IMR-90 (cell line): ENCODE results near the gene PSD. TPM values are rescaled to one million over a fixed set of nuclear protein-coding genes. Genes with fewer than 3 reads are reported as not detected.

Experiments
- ATAC-seq: fragments of 200-7000 bp; cut with Tn5 transposase; 2 replicates; pipeline ENCODE4 v1.9.1; 2020; ENCODE audit warnings: low read depth, mild to moderate bottlenecking, moderate library complexity
- BruUV-seq: library from RNA; stranded (reverse); fragments of 400-500 nt; replicated peaks from 2 replicates; lab custom pipeline; 2021; lab: Mats Ljungman, UMichigan
- CTCF ChIA-PET: fragments of 300-600 bp; formaldehyde crosslinking; extraction: SDS; loops from one replicate; lab custom pipeline; 2021; ENCODE audit warnings: antibody characterized with exemption; lab: Yijun Ruan, JAX
- POLR2A ChIA-PET: fragments of 300-600 bp; sonication (Branson Sonifier 250); formaldehyde crosslinking; loops from one replicate; lab custom pipeline; 2022; ENCODE audit warnings: antibody characterized with exemption; ENCODE audit not compliant: unreplicated experiment; lab: Charles Lee
- DNase-seq: peaks from one replicate; pipeline ENCODE4 v3.0.0; 2013
- H2AFZ ChIP-seq: replicated peaks from 2 replicates; pipeline ENCODE3; 2013; ENCODE audit warnings: low read length, mild to moderate bottlenecking; ENCODE audit not compliant: poor library complexity
- H2AK5ac ChIP-seq: 2 replicates; pipeline ENCODE4 v1.6.1; 2013; ENCODE audit warnings: low read depth, low read length, inconsistent platforms
- H2AK9ac ChIP-seq: replicated peaks from 2 replicates; pipeline ENCODE3; 2013; ENCODE audit warnings: mild to moderate bottlenecking, low read depth, low read length, moderate library complexity; ENCODE audit not compliant: poor library complexity
- H2BK120ac ChIP-seq: 2 replicates; pipeline ENCODE4 v1.6.1; 2013; ENCODE audit warnings: low read depth, low read length, inconsistent platforms
- H2BK15ac ChIP-seq: 3 replicates; pipeline ENCODE4 v1.6.1; 2013; ENCODE audit warnings: low read depth, low read length, inconsistent platforms
- H2BK20ac ChIP-seq: 2 replicates; pipeline ENCODE4 v1.6.1; 2013; ENCODE audit warnings: low read depth, mild to moderate bottlenecking, inconsistent platforms, low read length, moderate library complexity
- H2BK5ac ChIP-seq: 2 replicates; pipeline ENCODE4 v1.6.1; 2013; ENCODE audit warnings: mild to moderate bottlenecking, low read depth, low read length, inconsistent platforms; ENCODE audit not compliant: poor library complexity, severe bottlenecking
- H3K14ac ChIP-seq: replicated peaks from 2 replicates; pipeline ENCODE4 v1.6.1; 2013; ENCODE audit warnings: low read depth, low read length, inconsistent platforms
- H3K18ac ChIP-seq: 2 replicates; pipeline ENCODE4 v1.6.1; 2013; ENCODE audit warnings: low read depth, low read length, control low read depth
- H3K23ac ChIP-seq: 2 replicates; pipeline ENCODE4 v1.6.1; 2013; ENCODE audit warnings: low read depth, low read length, inconsistent platforms
- H3K27ac ChIP-seq: 2 replicates; pipeline ENCODE4 v1.5.1; 2013; ENCODE audit warnings: mild to moderate bottlenecking, control low read depth, low read length; ENCODE audit not compliant: insufficient read depth
- H3K27me3 ChIP-seq: 2 replicates; pipeline ENCODE4 v1.6.1; 2013; ENCODE audit warnings: low read length; ENCODE audit not compliant: control insufficient read depth, insufficient read depth
- H3K36me3 ChIP-seq: 2 replicates; pipeline ENCODE4 v1.6.1; 2013; ENCODE audit warnings: low read length, mixed read lengths; ENCODE audit not compliant: control insufficient read depth, insufficient read depth
- H3K4ac ChIP-seq: 2 replicates; pipeline ENCODE4 v1.6.1; 2013; ENCODE audit warnings: low read depth, low read length, inconsistent platforms
- H3K4me1 ChIP-seq: 2 replicates; pipeline ENCODE4 v1.6.1; 2013; ENCODE audit warnings: low read length, mixed read lengths; ENCODE audit not compliant: control insufficient read depth, insufficient read depth
- H3K4me2 ChIP-seq: 2 replicates; pipeline ENCODE4 v1.6.1; 2013; ENCODE audit warnings: low read depth, mild to moderate bottlenecking, control low read depth, low read length, moderate library complexity
- H3K4me3 ChIP-seq: 2 replicates; pipeline ENCODE4 v1.5.1; 2013; ENCODE audit warnings: low read depth, mild to moderate bottlenecking, control low read depth, low read length, moderate library complexity; ENCODE audit not compliant: insufficient read depth
- H3K56ac ChIP-seq: 2 replicates; pipeline ENCODE4 v1.6.1; 2013; ENCODE audit warnings: low read length, inconsistent platforms; ENCODE audit not compliant: insufficient read depth; ENCODE audit errors: extremely low read depth
- H3K79me1 ChIP-seq, 2 experiments: 2 replicates each; pipeline ENCODE4 v1.6.1; 2013; ENCODE audit warnings: low read length in 2 of 2, inconsistent platforms in 1 of 2, low read depth in 1 of 2
- H3K9ac ChIP-seq: 2 replicates; pipeline ENCODE4 v1.6.1; 2013; ENCODE audit warnings: low read depth, low read length, control low read depth
- H3K9me1 ChIP-seq: 2 replicates; pipeline ENCODE4 v1.6.1; 2013; ENCODE audit warnings: low read length, inconsistent platforms; ENCODE audit not compliant: insufficient read depth
- H3K9me3 ChIP-seq: 2 replicates; pipeline ENCODE4 v1.6.1; 2013; ENCODE audit warnings: low read length; ENCODE audit not compliant: control insufficient read depth, insufficient read depth
- H4K20me1 ChIP-seq: 2 replicates; pipeline ENCODE4 v1.6.1; 2013; ENCODE audit warnings: low read length, inconsistent platforms; ENCODE audit not compliant: insufficient read depth
- H4K5ac ChIP-seq: 2 replicates; pipeline ENCODE4 v1.6.1; 2013; ENCODE audit warnings: mild to moderate bottlenecking, low read depth, low read length, control low read depth
- H4K8ac ChIP-seq, 2 experiments: 2 replicates each; pipeline ENCODE4 v1.6.1; 2013; ENCODE audit warnings: low read depth in 2 of 2, low read length in 2 of 2, control low read depth in 1 of 2, inconsistent platforms in 1 of 2
- H4K91ac ChIP-seq: 2 replicates; pipeline ENCODE4 v1.6.1; 2013; ENCODE audit warnings: low read depth, low read length, inconsistent platforms; ENCODE audit not compliant: insufficient read depth
- CEBPB ChIP-seq: IDR thresholded peaks from 2 replicates; pipeline ENCODE4 v1.6.1; 2012; ENCODE audit warnings: low read depth, low read length, improper control_type of control experiment
- MAFK ChIP-seq: IDR thresholded peaks from 2 replicates; pipeline ENCODE4 v1.6.1; 2012; ENCODE audit warnings: low read depth, low read length, improper control_type of control experiment
- MXI1 ChIP-seq: IDR thresholded peaks from 2 replicates; pipeline ENCODE4 v1.6.1; 2012; ENCODE audit warnings: low read depth, mild to moderate bottlenecking, low read length, moderate library complexity, borderline replicate concordance
- POLR2A ChIP-seq: IDR thresholded peaks from 2 replicates; pipeline ENCODE4 v1.6.1; 2012; ENCODE audit warnings: mild to moderate bottlenecking, low read depth, low read length
- RAD21 ChIP-seq: IDR thresholded peaks from 2 replicates; pipeline ENCODE4 v1.6.1; 2012; ENCODE audit warnings: low read length, improper control_type of control experiment
- RCOR1 ChIP-seq: IDR thresholded peaks from 2 replicates; pipeline ENCODE4 v1.6.1; 2012; ENCODE audit warnings: mild to moderate bottlenecking, low read length, improper control_type of control experiment; ENCODE audit not compliant: insufficient replicate concordance
- RFX5 ChIP-seq: IDR thresholded peaks from 2 replicates; pipeline ENCODE4 v1.8.0; 2012; ENCODE audit warnings: low read depth, mild to moderate bottlenecking, low read length, moderate library complexity
- WGBS, 2 experiments: methylation state at CpG; one replicate each; pipeline versions ENCODE4 v1.1.5 to v1.1.7; 2013; ENCODE audit warnings: missing lambda C conversion rate in 2 of 2; ENCODE audit not compliant: insufficient read length in 1 of 2; ENCODE audit errors: extremely low coverage in 2 of 2; 5-methylcytosine and 5-hydroxymethylcytosine counted together
- dilution Hi-C: fragments of 300-500 bp; cut with HindIII; formaldehyde crosslinking; loops from one replicate; pipeline ENCODE4 v1.14.3; 2018; ENCODE audit warnings: low sequenced_read_pairs; ENCODE audit not compliant: unreplicated experiment
- in situ Hi-C: fragments of 300-500 bp; cut with MboI; formaldehyde crosslinking; loops from 3 replicates; pipeline ENCODE4 v1.14.3; 2019; ENCODE audit warnings: low sequenced_read_pairs, inconsistent platforms, mixed read lengths
- intact Hi-C: fragments of 100-400 bp; cut with micrococcal nuclease; formaldehyde crosslinking; loops from 2 replicates; pipeline ENCODE4 v1.10.0; 2022
- polyA plus RNA-seq, 3 experiments: library from polyadenylated mRNA; depleted of rRNA; stranded (reverse); fragments of >200 nt; gene quantifications; 2 replicates each; pipeline ENCODE4 v1.2.3, GENCODE V29; 2012; ENCODE audit warnings: low replicate concordance in 1 of 3
- total RNA-seq: library from RNA; depleted of rRNA; stranded (reverse); fragments of >200 nt; gene quantifications from 2 replicates; pipeline ENCODE4 v1.2.3, GENCODE V29; 2012
- TF ChIP-seq, protein P1 (sequence below): fragments of 150-350 bp; IDR thresholded peaks from 2 replicates; pipeline ENCODE4 v1.6.1; 2017; ENCODE audit warnings: mild to moderate bottlenecking, antibody characterized with exemption, low read length, low read depth

The PSD gene
- total and polyA plus RNA-seq, 2 of the 4 experiments (the other 2 are of a cell fraction): 2.0 to 4.4 TPM

DNA sequence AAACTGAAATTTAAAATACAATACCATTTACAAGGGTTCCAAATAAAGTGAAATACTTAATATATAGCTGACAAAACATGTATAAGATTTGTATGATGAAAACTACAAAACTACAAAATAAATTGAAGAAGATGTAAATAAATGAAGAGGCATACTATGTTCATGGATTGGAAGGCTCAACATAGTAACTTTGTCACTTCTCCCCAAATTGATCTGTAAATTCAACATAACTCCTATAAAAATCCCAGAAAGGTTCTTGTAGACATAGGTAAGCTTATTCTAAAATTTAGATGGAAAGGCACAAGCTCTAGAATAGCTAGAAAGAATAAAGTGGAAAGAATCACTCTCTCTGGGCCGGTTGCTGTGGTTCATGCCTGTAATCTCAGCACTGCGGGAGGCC lies 47.3 kb downstream of the PSD start:
- Histone ChIP-seq H3K4me1 (no peaks in the 10 kb centered on the region), H2BK20ac (no peak overlapping the region), H4K8ac (no peak overlapping the region), H3K9me1 (peaks cover 3% of the 10 kb centered on the region), H2BK5ac (no peak overlapping the region), H3K36me3 (peaks cover 72% of the 10 kb centered on the region), H3K27me3 (no peaks in the 10 kb centered on the region), H3K4me3 (no peak overlapping the region), H4K91ac (no peak overlapping the region), H4K20me1 (no peaks in the 10 kb centered on the region), H2AK5ac (no peak overlapping the region), H3K23ac (no peak overlapping the region), H3K27ac (no peak overlapping the region), H3K18ac (no peak overlapping the region), H3K79me1 (peaks cover 7 to 11% of the 10 kb centered on the region in 2 experiments; a peak in 1 of 4 replicates), H3K4me2 (no peak overlapping the region), H3K56ac (no peak overlapping the region), H3K9ac (no peak overlapping the region), H2BK120ac (no peak overlapping the region), H2AK9ac (no peak overlapping the region), H2BK15ac (no peak overlapping the region), H3K14ac (no peak overlapping the region), H2AFZ (no peak overlapping the region), H3K9me3 (no peaks in the 10 kb centered on the region), H4K5ac (no peak overlapping the region), H3K4ac (no peak overlapping the region)
- in situ Hi-C loops (no loop called here), dilution Hi-C loops (no loop called here), intact Hi-C loops (no loop called here)
- 100% methylated on average over 1 of the region's 2 CpGs; no CpG with 5 or more reads in 1 of the 2 experiments for WGBS, 2 experiments
- TF ChIP-seq RCOR1: no peak
- no peak for TF ChIP-seq MAFK
- TF ChIP-seq, protein P1, sequence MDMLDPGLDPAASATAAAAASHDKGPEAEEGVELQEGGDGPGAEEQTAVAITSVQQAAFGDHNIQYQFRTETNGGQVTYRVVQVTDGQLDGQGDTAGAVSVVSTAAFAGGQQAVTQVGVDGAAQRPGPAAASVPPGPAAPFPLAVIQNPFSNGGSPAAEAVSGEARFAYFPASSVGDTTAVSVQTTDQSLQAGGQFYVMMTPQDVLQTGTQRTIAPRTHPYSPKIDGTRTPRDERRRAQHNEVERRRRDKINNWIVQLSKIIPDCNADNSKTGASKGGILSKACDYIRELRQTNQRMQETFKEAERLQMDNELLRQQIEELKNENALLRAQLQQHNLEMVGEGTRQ: no peak
- TF ChIP-seq MXI1: no peak
- no peak for TF ChIP-seq POLR2A
- TF ChIP-seq RAD21: no peak
- no peak for TF ChIP-seq CEBPB
- no peak for TF ChIP-seq RFX5
- POLR2A ChIA-PET: no interaction called here
- no TSS peak for BruUV-seq
- CTCF ChIA-PET: interaction anchor here (1.3 kb wide), 1 partner anchor 20 kb away, joined by 3 read pairs; no protein-coding TSS in a partner anchor
- DNase-seq: no peak
- no peak for ATAC-seq
